SK-N-SH (cell line): ENCODE measurements around the gene LXN. TPM values are rescaled to one million over a fixed set of nuclear protein-coding genes. Genes with fewer than 3 reads are reported as not detected.

Experiments
- CTCF ChIA-PET: fragments of 300-600, 350-600 bp; formaldehyde crosslinking; extraction: SDS; loops from one replicate; lab custom pipeline; 2021; lab: Yijun Ruan, JAX
- POLR2A ChIA-PET: fragments of 350-600 bp; sonication (Branson Sonifier 250); formaldehyde crosslinking; extraction: SDS; loops from one replicate; lab custom pipeline; 2020; ENCODE audit warnings: antibody characterized with exemption, inconsistent platforms; lab: Yijun Ruan, JAX
- DNase-seq: peaks from one replicate; pipeline ENCODE4 v3.0.0; 2012
- H2AFZ ChIP-seq: fragments of 200-600 bp; sonication (generic); 2 replicates; pipeline ENCODE4 v1.8.1; 2016; ENCODE audit warnings: antibody characterized with exemption, mild to moderate bottlenecking, low read depth
- H3F3A ChIP-seq: fragments of 200-600 bp; sonication (generic); replicated peaks from 2 replicates; pipeline ENCODE3; 2016; ENCODE audit warnings: antibody characterized with exemption, mild to moderate bottlenecking; ENCODE audit not compliant: insufficient read depth
- H3K27ac ChIP-seq, 2 experiments: fragments of 200-500 bp in 1 of 2; fragments of 200-600 bp in 1 of 2; sonication (Bioruptor generic) in 1 of 2; sonication (generic), shearing (Covaris generic) in 1 of 2; 2 replicates each; pipeline versions ENCODE4 v1.5.1 to v1.6.1; 2014 to 2016; ENCODE audit warnings: low read depth in 2 of 2, inconsistent platforms in 1 of 2, low read length in 1 of 2, mild to moderate bottlenecking in 1 of 2, mixed read lengths in 1 of 2
- H3K27me3 ChIP-seq: fragments of 200-600 bp; sonication (generic), shearing (Covaris generic); 2 replicates; pipeline ENCODE4 v1.6.1; 2016; ENCODE audit warnings: mixed run types; ENCODE audit not compliant: insufficient read depth
- H3K36me3 ChIP-seq, 2 experiments: fragments of 200-500 bp in 1 of 2; fragments of 200-600 bp in 1 of 2; sonication (Bioruptor generic) in 1 of 2; sonication (generic) in 1 of 2; replicated peaks in 1 of 2; 2 replicates each; pipeline versions ENCODE3 to v1.5.1; 2014 to 2016; ENCODE audit warnings: low read length in 1 of 2, mild to moderate bottlenecking in 1 of 2; ENCODE audit not compliant: insufficient read depth in 2 of 2, control insufficient read depth in 1 of 2
- H3K4me1 ChIP-seq, 2 experiments: fragments of 200-500 bp in 1 of 2; fragments of 200-600 bp in 1 of 2; sonication (Bioruptor generic) in 1 of 2; sonication (generic), shearing (Covaris generic) in 1 of 2; 2 replicates each; pipeline versions ENCODE4 v1.5.1 to v1.6.1; 2014 to 2016; ENCODE audit warnings: low read depth in 1 of 2, low read length in 1 of 2, mixed run types in 1 of 2; ENCODE audit not compliant: insufficient read depth in 2 of 2, control insufficient read depth in 1 of 2
- H3K4me2 ChIP-seq: fragments of 200-600 bp; sonication (generic), shearing (Covaris generic); 2 replicates; pipeline ENCODE4 v1.6.1; 2017; ENCODE audit warnings: mixed run types
- H3K4me3 ChIP-seq, 2 experiments: fragments of 200-500 bp in 1 of 2; fragments of 200-600 bp in 1 of 2; sonication (Bioruptor generic) in 1 of 2; sonication (generic), shearing (Covaris generic) in 1 of 2; 2 replicates each; pipeline versions ENCODE4 v1.5.1 to v1.8.1; 2014 to 2016; ENCODE audit warnings: low read depth in 2 of 2, inconsistent platforms in 1 of 2, low read length in 1 of 2, mild to moderate bottlenecking in 1 of 2, mixed read lengths in 1 of 2, moderate library complexity in 1 of 2
- H3K79me2 ChIP-seq: fragments of 200-600 bp; sonication (generic); 2 replicates; pipeline ENCODE4 v1.8.1; 2017; ENCODE audit warnings: mild to moderate bottlenecking; ENCODE audit not compliant: insufficient read depth
- H3K9ac ChIP-seq: fragments of 200-600 bp; sonication (generic); 2 replicates; pipeline ENCODE4 v1.6.1; 2017; ENCODE audit warnings: mixed run types
- H3K9me2 ChIP-seq: fragments of 200-600 bp; sonication (generic); 2 replicates; pipeline ENCODE4 v1.6.1; 2017; ENCODE audit warnings: mixed run types
- H3K9me3 ChIP-seq: fragments of 200-600 bp; sonication (generic); 2 replicates; pipeline ENCODE4 v1.6.1; 2017; ENCODE audit warnings: mixed run types, mild to moderate bottlenecking, moderate library complexity
- H4K20me1 ChIP-seq: fragments of 200-600 bp; sonication (generic); 2 replicates; pipeline ENCODE4 v1.6.1; 2017; ENCODE audit warnings: mild to moderate bottlenecking, mixed run types; ENCODE audit not compliant: insufficient read depth
- CHD2 ChIP-seq: fragments of 150-350 bp; IDR thresholded peaks from 2 replicates; pipeline ENCODE4 v1.6.1; 2018; ENCODE audit warnings: low read length; ENCODE audit not compliant: partially characterized antibody
- CTCF ChIP-seq: fragments of 200-600 bp; sonication (generic); IDR thresholded peaks from 2 replicates; pipeline ENCODE4 v1.6.1; 2017; ENCODE audit warnings: antibody characterized with exemption, mild to moderate bottlenecking, moderate library complexity
- EP300 ChIP-seq, 2 experiments: IDR thresholded peaks; 2 replicates each; pipeline versions ENCODE4 v1.4.0 to v1.6.1; 2012; ENCODE audit warnings: borderline replicate concordance in 1 of 2, low read depth in 1 of 2, low read length in 1 of 2
- FOSL2 ChIP-seq: IDR thresholded peaks from 2 replicates; pipeline ENCODE4 v1.4.0; 2012; ENCODE audit warnings: low read depth, mild to moderate bottlenecking, moderate library complexity, borderline replicate concordance
- NFIC ChIP-seq: IDR thresholded peaks from 2 replicates; pipeline ENCODE4 v1.4.0; 2012; ENCODE audit warnings: borderline replicate concordance
- PBX3 ChIP-seq: IDR thresholded peaks from 2 replicates; pipeline ENCODE4; 2012
- RAD21 ChIP-seq: IDR thresholded peaks from 2 replicates; pipeline ENCODE4 v1.6.1; 2012; ENCODE audit warnings: mild to moderate bottlenecking, low read length
- RFX5 ChIP-seq: IDR thresholded peaks from 2 replicates; pipeline ENCODE4 v1.6.1; 2012; ENCODE audit warnings: mild to moderate bottlenecking, improper control_type of control experiment, low read length
- RXRA ChIP-seq: IDR thresholded peaks from 2 replicates; pipeline ENCODE4 v1.4.0; 2012; ENCODE audit warnings: low read depth, mild to moderate bottlenecking, borderline replicate concordance
- SIN3A ChIP-seq: IDR thresholded peaks from 2 replicates; pipeline ENCODE4 v1.6.1; 2012; ENCODE audit warnings: low read depth, mild to moderate bottlenecking, low read length, moderate library complexity, borderline replicate concordance
- TCF12 ChIP-seq: IDR thresholded peaks from 2 replicates; pipeline ENCODE4 v1.4.0; 2012
- TEAD4 ChIP-seq: IDR thresholded peaks from 2 replicates; pipeline ENCODE4 v1.4.0; 2012; ENCODE audit warnings: mild to moderate bottlenecking, borderline replicate concordance; ENCODE audit not compliant: insufficient read depth
- WGBS: methylation state at CpG from one replicate; pipeline ENCODE4 v1.1.6; 2017; ENCODE audit warnings: low lambda C conversion rate; 5-methylcytosine and 5-hydroxymethylcytosine counted together
- polyA plus RNA-seq, 3 experiments: library from polyadenylated mRNA; depleted of rRNA; stranded (reverse); fragments of >200 nt; gene quantifications; 2 replicates each; pipeline ENCODE4 v1.2.3, GENCODE V29; 2012
- TF ChIP-seq, protein P1 (sequence below): fragments of 150-350 bp; IDR thresholded peaks from 2 replicates; pipeline ENCODE4 v1.6.1; 2017; ENCODE audit warnings: antibody characterized with exemption, low read length, low read depth, borderline replicate concordance
- TF ChIP-seq, protein P2 (sequence below): fragments of 150-350 bp; IDR thresholded peaks from 2 replicates; pipeline ENCODE4 v1.6.1; 2016; ENCODE audit warnings: mild to moderate bottlenecking, low read depth, low read length

The LXN gene
- polyA plus RNA-seq, 1 of the 3 experiments (the other 2 are of a cell fraction): not detected

DNA sequence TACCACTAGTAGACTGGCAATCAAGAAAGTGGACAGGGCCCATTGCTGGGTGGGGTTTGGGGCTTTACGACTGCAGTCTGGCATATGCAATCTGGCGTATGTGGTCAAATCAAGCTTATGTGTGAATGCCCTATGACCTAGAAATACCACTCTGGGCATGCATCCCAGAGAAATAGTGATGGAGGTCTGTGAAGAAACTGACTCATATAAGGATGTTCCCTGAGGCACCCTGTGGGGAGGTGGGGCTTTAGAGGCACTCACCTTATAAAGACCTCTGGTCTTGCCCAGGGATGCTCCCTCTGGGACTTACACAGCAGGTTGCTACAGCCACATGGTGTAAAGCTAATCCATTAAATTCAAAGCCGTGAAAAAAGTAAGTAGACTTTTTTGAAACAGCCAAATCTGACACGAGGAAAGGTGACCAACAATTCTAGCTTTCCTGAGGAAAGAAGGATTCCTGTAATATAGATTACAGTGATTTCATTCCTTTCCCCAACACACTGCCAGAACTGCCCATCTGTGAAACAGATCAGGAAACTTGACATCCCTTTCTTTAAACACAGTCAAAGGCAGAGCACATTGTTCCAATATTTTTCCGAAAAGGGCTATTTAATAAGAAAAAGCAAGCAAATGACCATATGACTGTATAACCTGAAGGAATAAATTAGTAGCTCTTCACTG, 46.2 kb upstream of the LXN start:
- Histone ChIP-seq H3K27me3 (no peaks in the 10 kb centered on the region), H3K9me3 (no peaks in the 10 kb centered on the region), H3K79me2 (no peaks in the 10 kb centered on the region), H3K4me1 (peaks cover 12 to 29% of the 10 kb centered on the region in 2 experiments; a peak in 3 of 4 replicates), H3K4me2 (0 out of 2 replicates have a peak overlapping the region, but pooled peaks have one; percentile 2), H3K27ac (peak overlapping the region in 1 of 2 experiments; percentile 6; a peak in 1 of 4 replicates), H2AFZ (no peak overlapping the region), H3K4me3 (no peak overlapping the region), H3K36me3 (peaks cover 0 to 3% of the 10 kb centered on the region in 2 experiments), H3F3A (peaks cover 10% of the 10 kb centered on the region), H4K20me1 (no peaks in the 10 kb centered on the region), H3K9me2 (no peaks in the 10 kb centered on the region), H3K9ac (no peak overlapping the region)
- CTCF ChIA-PET: interaction anchor here (0.9 to 2.9 kb wide), 4 partner anchors 10 to 73 kb away, joined by 3 to 16 read pairs (median 8); no protein-coding TSS in a partner anchor
- TF ChIP-seq CHD2 (no peak), SIN3A (no peak), RAD21 (no peak), EP300 (IDR thresholded peaks at IDR 0.05; ENCODE audit: borderline replicate concordance in 1 of 2, low read depth in 1 of 2, low read length in 1 of 2) (peak in 1 of 2 experiments; percentile 22; a peak in 1 of 4 replicates), FOSL2 (peak; percentile 32; the same call in 1 of the 2 replicates), PBX3 (peak; percentile 57; the same call in 1 of the 2 replicates), RFX5 (no peak), NFIC (peak; percentile 78), TCF12 (peak; percentile 67), TEAD4 (no peak), CTCF (no peak), RXRA (peak; percentile 57; the same call in 1 of the 2 replicates)
- TF ChIP-seq, protein P1, sequence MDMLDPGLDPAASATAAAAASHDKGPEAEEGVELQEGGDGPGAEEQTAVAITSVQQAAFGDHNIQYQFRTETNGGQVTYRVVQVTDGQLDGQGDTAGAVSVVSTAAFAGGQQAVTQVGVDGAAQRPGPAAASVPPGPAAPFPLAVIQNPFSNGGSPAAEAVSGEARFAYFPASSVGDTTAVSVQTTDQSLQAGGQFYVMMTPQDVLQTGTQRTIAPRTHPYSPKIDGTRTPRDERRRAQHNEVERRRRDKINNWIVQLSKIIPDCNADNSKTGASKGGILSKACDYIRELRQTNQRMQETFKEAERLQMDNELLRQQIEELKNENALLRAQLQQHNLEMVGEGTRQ: no peak
- TF ChIP-seq, protein P2, sequence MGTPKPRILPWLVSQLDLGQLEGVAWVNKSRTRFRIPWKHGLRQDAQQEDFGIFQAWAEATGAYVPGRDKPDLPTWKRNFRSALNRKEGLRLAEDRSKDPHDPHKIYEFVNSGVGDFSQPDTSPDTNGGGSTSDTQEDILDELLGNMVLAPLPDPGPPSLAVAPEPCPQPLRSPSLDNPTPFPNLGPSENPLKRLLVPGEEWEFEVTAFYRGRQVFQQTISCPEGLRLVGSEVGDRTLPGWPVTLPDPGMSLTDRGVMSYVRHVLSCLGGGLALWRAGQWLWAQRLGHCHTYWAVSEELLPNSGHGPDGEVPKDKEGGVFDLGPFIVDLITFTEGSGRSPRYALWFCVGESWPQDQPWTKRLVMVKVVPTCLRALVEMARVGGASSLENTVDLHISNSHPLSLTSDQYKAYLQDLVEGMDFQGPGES: no peak
- DNase-seq: no peak
- 79% methylated on average over 5 of the region's 5 CpGs for WGBS
- POLR2A ChIA-PET: no interaction called here
